Vagina (tissue), 2 donors: ENCODE results near the gene FANCC.

Experiments used
- CTCF ChIP-seq, 3 experiments: fragments of 450-650 bp in 2 of 3; fragments of 200-600 bp in 1 of 3; sonication (generic) in 1 of 3; IDR thresholded peaks; one replicate each; pipeline ENCODE4 v1.5.1; 2017 to 2019; ENCODE audit warnings: antibody characterized with exemption in 3 of 3, mild to moderate bottlenecking in 2 of 3, moderate library complexity in 2 of 3
- POLR2A ChIP-seq, 2 donors: fragments of 450-650 bp; IDR thresholded peaks; one replicate each; pipeline ENCODE4 v1.6.1; 2017; ENCODE audit warnings: antibody characterized with exemption in 2 of 2, mild to moderate bottlenecking in 2 of 2, moderate library complexity in 2 of 2

- TF ChIP-seq POLR2A (IDR thresholded peaks at IDR 0.05) (no peak), CTCF (IDR thresholded peaks at IDR 0.05) (no peak)
These were observed 211.8 kb downstream of the FANCC start for GRCh38 chr9:95105519-95106287.
